Tibial nerve (tissue), 4 donors: ENCODE measurements around the gene DHX57.

Experiments used
- EP300 ChIP-seq, 2 donors: sonication (generic); formaldehyde crosslinking; IDR thresholded peaks; one replicate each; pipeline ENCODE4 v1.6.1; 2017; ENCODE audit warnings: antibody characterized with exemption in 2 of 2, mild to moderate bottlenecking in 1 of 2
- POLR2A ChIP-seq, 2 donors: fragments of 450-650 bp; IDR thresholded peaks; one replicate each; pipeline ENCODE4 v1.6.1; 2017; ENCODE audit warnings: antibody characterized with exemption in 2 of 2, mild to moderate bottlenecking in 2 of 2, moderate library complexity in 2 of 2
- TF ChIP-seq, protein P1 (sequence below), 5 experiments: fragments of 200-600 bp in 3 of 5; fragments of 450-650 bp in 2 of 5; sonication (generic) in 3 of 5; IDR thresholded peaks; one replicate each; pipeline ENCODE4 v1.5.1; 2016 to 2019; ENCODE audit warnings: antibody characterized with exemption in 5 of 5, mild to moderate bottlenecking in 3 of 5, moderate library complexity in 2 of 5

GRCh38 chr2:38889575-38889974, 13.8 kb upstream of the DHX57 start, which contains the start of gene ARHGEF33:
- TF ChIP-seq, protein P1, sequence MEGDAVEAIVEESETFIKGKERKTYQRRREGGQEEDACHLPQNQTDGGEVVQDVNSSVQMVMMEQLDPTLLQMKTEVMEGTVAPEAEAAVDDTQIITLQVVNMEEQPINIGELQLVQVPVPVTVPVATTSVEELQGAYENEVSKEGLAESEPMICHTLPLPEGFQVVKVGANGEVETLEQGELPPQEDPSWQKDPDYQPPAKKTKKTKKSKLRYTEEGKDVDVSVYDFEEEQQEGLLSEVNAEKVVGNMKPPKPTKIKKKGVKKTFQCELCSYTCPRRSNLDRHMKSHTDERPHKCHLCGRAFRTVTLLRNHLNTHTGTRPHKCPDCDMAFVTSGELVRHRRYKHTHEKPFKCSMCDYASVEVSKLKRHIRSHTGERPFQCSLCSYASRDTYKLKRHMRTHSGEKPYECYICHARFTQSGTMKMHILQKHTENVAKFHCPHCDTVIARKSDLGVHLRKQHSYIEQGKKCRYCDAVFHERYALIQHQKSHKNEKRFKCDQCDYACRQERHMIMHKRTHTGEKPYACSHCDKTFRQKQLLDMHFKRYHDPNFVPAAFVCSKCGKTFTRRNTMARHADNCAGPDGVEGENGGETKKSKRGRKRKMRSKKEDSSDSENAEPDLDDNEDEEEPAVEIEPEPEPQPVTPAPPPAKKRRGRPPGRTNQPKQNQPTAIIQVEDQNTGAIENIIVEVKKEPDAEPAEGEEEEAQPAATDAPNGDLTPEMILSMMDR (IDR thresholded peaks at IDR 0.05) = no peak
- no peak for TF ChIP-seq POLR2A (IDR thresholded peaks at IDR 0.05)
- TF ChIP-seq EP300 (IDR thresholded peaks at IDR 0.05) = no peak
